22Rv1 (cell line): ENCODE measurements around the gene EPC1.

Source experiments
- ZFX ChIP-seq: fragments of 450-650 bp; IDR thresholded peaks from 2 replicates; pipeline ENCODE4 v1.6.1; 2017; ENCODE audit warnings: antibody characterized with exemption, borderline replicate concordance
- TF ChIP-seq, protein P1 (sequence below): fragments of 450-650 bp; IDR thresholded peaks from 2 replicates; pipeline ENCODE4 v1.5.1; 2017; ENCODE audit warnings: mild to moderate bottlenecking

DNA sequence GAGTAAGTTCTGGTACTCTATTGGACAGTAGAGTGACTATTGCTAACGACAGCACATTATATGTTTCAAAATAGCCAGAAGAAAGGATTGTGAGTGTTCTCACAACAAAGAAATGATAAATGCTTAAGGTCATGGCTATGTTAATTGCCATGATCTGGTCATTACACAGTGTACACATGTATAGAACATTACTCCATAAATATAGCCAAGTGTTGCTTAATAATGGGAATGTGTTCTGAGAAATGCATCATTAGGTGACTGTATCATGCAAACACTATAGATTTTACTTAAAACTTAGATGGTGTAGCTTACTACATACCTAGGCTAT lies 19.6 kb downstream of the EPC1 start:
- TF ChIP-seq, protein P1, sequence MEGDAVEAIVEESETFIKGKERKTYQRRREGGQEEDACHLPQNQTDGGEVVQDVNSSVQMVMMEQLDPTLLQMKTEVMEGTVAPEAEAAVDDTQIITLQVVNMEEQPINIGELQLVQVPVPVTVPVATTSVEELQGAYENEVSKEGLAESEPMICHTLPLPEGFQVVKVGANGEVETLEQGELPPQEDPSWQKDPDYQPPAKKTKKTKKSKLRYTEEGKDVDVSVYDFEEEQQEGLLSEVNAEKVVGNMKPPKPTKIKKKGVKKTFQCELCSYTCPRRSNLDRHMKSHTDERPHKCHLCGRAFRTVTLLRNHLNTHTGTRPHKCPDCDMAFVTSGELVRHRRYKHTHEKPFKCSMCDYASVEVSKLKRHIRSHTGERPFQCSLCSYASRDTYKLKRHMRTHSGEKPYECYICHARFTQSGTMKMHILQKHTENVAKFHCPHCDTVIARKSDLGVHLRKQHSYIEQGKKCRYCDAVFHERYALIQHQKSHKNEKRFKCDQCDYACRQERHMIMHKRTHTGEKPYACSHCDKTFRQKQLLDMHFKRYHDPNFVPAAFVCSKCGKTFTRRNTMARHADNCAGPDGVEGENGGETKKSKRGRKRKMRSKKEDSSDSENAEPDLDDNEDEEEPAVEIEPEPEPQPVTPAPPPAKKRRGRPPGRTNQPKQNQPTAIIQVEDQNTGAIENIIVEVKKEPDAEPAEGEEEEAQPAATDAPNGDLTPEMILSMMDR = no peak
- TF ChIP-seq ZFX = no peak
